HG03342 (cell line): ENCODE results near the gene SETD2.

ENCODE experiments used
- ATAC-seq: cut with Tn5 transposase; IDR thresholded peaks from one replicate; pipeline ENCODE4 v1.9.1; 2021; ENCODE audit warnings: mild to moderate bottlenecking, moderate library complexity; ENCODE audit not compliant: unreplicated experiment

SETD2 gene

DNA sequence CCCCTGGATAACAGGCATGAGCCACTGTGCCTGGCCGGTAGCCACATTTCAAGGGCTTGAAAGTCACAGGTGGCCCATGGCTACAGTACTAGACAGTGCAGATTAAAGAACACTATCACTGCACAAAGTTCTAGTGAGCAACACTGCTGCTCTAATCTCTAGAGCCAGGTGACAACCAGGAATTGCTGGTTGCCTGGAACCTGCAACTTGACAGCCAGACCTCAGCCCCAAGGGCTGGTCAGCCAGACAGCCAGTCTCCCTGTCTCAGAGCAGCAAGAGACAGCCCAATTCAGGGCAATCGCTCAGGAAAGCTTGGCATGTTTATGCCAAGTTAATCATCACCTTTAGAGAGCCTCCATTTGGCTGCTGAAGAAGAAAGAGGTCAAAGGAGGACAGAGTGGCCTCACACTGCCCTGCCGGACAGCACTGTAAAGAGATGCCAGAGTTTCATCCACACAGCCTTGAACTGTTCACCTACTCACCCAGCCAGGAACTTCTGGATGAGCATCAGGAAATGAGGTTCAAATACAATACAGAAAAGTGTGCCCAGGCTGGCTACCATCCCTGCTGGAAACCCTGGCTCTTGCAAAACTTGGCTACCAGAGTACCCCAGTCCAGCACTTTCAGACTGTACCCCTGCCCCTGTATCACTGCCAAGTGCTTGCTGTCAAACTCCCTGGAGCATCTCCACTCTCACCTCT is 193.4 kb downstream of the SETD2 start:
- ATAC-seq: no peak

DNA sequence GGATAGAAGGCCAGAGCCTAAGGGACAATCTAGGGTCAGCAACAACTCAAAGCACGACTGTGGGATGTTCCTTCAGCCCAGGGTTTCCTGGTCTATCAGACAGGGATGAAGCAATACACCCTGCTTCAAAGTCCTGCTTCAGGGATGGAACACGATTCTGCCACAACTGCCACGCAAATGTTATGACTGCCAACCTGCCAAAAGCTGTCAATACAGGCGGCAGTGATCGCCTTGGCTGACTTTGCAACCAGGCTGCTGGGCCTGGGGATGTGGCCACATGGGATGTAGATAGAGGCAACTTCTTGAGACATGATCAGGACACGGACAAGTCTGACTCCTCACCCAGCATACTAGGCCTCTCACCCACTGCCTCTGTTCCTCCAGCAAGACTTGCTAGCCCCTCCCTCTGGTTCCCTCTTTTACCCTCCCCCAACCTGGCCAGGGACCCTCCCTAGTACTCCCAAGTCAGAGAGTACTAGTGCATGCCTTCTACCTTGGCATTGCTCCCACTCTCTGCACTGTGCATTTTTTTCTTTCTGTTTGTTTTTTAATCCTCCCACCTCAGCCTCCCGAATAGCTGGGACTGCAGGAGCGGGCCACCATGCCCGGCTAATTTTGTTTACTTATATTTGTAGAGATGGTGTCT is 195.0 kb downstream of the SETD2 start:
- ATAC-seq: no peak

DNA sequence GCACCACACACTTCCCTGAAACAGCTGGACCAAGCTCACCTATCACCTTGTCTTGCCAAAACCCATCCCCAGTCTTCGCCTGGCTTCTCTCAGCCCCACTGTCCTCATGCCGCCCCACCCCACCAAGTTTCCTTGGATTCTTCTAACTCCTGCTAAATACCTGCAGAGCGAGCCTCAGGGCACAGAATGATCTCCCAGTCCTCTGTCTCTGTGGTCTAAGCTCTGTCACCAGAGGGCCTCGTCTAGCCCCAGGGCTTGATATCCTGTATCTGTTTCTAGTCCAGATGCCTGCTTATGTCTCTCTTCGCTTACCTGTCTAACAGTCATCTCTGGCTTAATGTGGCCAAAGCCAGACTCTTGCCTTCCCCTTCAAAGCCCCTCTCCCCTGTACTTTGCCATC is 197.1 kb downstream of the SETD2 start:
- no peak for ATAC-seq
